IMR-90 (cell line): ENCODE data around the gene ABHD17B.

Experiments used
- BHLHE40 ChIP-seq: fragments of 150-350 bp; IDR thresholded peaks from 2 replicates; pipeline ENCODE4 v1.6.1; 2016; ENCODE audit warnings: mild to moderate bottlenecking, low read depth, low read length
- CEBPB ChIP-seq: IDR thresholded peaks from 2 replicates; pipeline ENCODE4 v1.6.1; 2012; ENCODE audit warnings: low read depth, low read length, improper control_type of control experiment
- CTCF ChIP-seq: conservative IDR thresholded peaks from 2 replicates; pipeline ENCODE4 v1.5.1; 2012; ENCODE audit warnings: mild to moderate bottlenecking, low read depth, low read length, improper control_type of control experiment
- ELK1 ChIP-seq: fragments of 150-350 bp; IDR thresholded peaks from 2 replicates; pipeline ENCODE4 v1.6.1; 2016; ENCODE audit warnings: low read depth, mild to moderate bottlenecking, low read length, moderate library complexity, borderline replicate concordance
- MAFK ChIP-seq: IDR thresholded peaks from 2 replicates; pipeline ENCODE4 v1.6.1; 2012; ENCODE audit warnings: low read depth, low read length, improper control_type of control experiment
- MAZ ChIP-seq: IDR thresholded peaks from 2 replicates; pipeline ENCODE4 v1.6.1; 2012; ENCODE audit warnings: low read depth, mild to moderate bottlenecking, low read length, improper control_type of control experiment, moderate library complexity, borderline replicate concordance
- MXI1 ChIP-seq: IDR thresholded peaks from 2 replicates; pipeline ENCODE4 v1.6.1; 2012; ENCODE audit warnings: low read depth, mild to moderate bottlenecking, low read length, moderate library complexity, borderline replicate concordance
- POLR2A ChIP-seq: IDR thresholded peaks from 2 replicates; pipeline ENCODE4 v1.6.1; 2012; ENCODE audit warnings: mild to moderate bottlenecking, low read depth, low read length
- RAD21 ChIP-seq: IDR thresholded peaks from 2 replicates; pipeline ENCODE4 v1.6.1; 2012; ENCODE audit warnings: low read length, improper control_type of control experiment
- RCOR1 ChIP-seq: IDR thresholded peaks from 2 replicates; pipeline ENCODE4 v1.6.1; 2012; ENCODE audit warnings: mild to moderate bottlenecking, low read length, improper control_type of control experiment; ENCODE audit not compliant: insufficient replicate concordance
- RFX5 ChIP-seq: IDR thresholded peaks from 2 replicates; pipeline ENCODE4 v1.8.0; 2012; ENCODE audit warnings: low read depth, mild to moderate bottlenecking, low read length, moderate library complexity
- SMC3 ChIP-seq: fragments of 150-350 bp; IDR thresholded peaks from 2 replicates; pipeline ENCODE4 v1.6.1; 2016; ENCODE audit warnings: low read depth, mild to moderate bottlenecking, antibody characterized with exemption, low read length, moderate library complexity
- USF2 ChIP-seq: fragments of 150-350 bp; IDR thresholded peaks from 2 replicates; pipeline ENCODE4 v1.6.1; 2017; ENCODE audit warnings: mild to moderate bottlenecking, antibody characterized with exemption, low read length, low read depth

- TF ChIP-seq POLR2A (no peak), CTCF (no peak), RFX5 (no peak), BHLHE40 (no peak), SMC3 (no peak), MXI1 (no peak), CEBPB (no peak), USF2 (no peak), MAZ (no peak), RAD21 (no peak), MAFK (no peak), ELK1 (no peak), RCOR1 (no peak)
These were observed 88.1 kb downstream of the ABHD17B start for GRCh38 chr9:71822935-71823334.
